Endothelial cell of umbilical vein (primary cell): ENCODE data around the gene CEBPA.

Source experiments
- CTCF ChIP-seq, 2 donors: IDR thresholded peaks; 1 replicate in 1 of 2; 2 replicates in 1 of 2; pipeline ENCODE4 v1.5.1; 2011; ENCODE audit warnings: low read length in 2 of 2, mild to moderate bottlenecking in 2 of 2, moderate library complexity in 2 of 2, control low read depth in 1 of 2, inconsistent platforms in 1 of 2, low read depth in 1 of 2; ENCODE audit not compliant: insufficient read depth in 1 of 2; ENCODE audit errors: extremely low read depth in 1 of 2
- MAX ChIP-seq: IDR thresholded peaks from 2 replicates; pipeline ENCODE4 v1.6.1; 2011; ENCODE audit not compliant: insufficient read depth, insufficient read length
- POLR2A ChIP-seq: IDR thresholded peaks from 2 replicates; pipeline ENCODE4 v1.6.1; 2012; ENCODE audit warnings: low read depth, mild to moderate bottlenecking, control low read depth, low read length
- POLR2AphosphoS5 ChIP-seq: IDR thresholded peaks from 2 replicates; pipeline ENCODE4 v1.6.1; 2012; ENCODE audit warnings: low read depth, mild to moderate bottlenecking, control low read depth, low read length, moderate library complexity; ENCODE audit not compliant: insufficient read depth

- no peak for TF ChIP-seq CTCF (IDR thresholded peaks at IDR 0.05; ENCODE audit: extremely low read depth in 1 of 2, insufficient read depth in 1 of 2, low read depth in 1 of 2, low read length in 2 of 2)
- no peak for TF ChIP-seq MAX
- TF ChIP-seq POLR2A: no peak
- no peak for TF ChIP-seq POLR2AphosphoS5
Measured at GRCh38 chr19:33254245-33254824, 48.0 kb downstream of the CEBPA start.
